H1 (cell line): ENCODE data around the gene GNG7. TPM values are rescaled to one million over a fixed set of nuclear protein-coding genes. Genes with fewer than 3 reads are reported as not detected.

Experiments
- CTCF ChIA-PET: fragments of 300-600 bp; sonication (Branson Sonifier 250); formaldehyde crosslinking; loops from one replicate; lab custom pipeline; 2021; ENCODE audit not compliant: partially characterized antibody; lab: Charles Lee
- POLR2A ChIA-PET: fragments of 300-600 bp; sonication (Branson Sonifier 250); formaldehyde crosslinking; loops from one replicate; lab custom pipeline; 2021; ENCODE audit warnings: inconsistent platforms; ENCODE audit not compliant: partially characterized antibody; lab: Charles Lee
- DNase-seq, 2 experiments: peaks; one replicate each; pipeline versions ENCODE4 v3.0.0 to v3.0.0-alpha.2; 2010 to 2022; ENCODE audit warnings: low spot score in 2 of 2, low read depth in 1 of 2, mixed read lengths in 1 of 2
- FAIRE-seq: peaks from 2 replicates; lab custom pipeline; 2011; peaks lifted over from hg19 to GRCh38; lab: Jason Lieb, UNC
- H2AFZ ChIP-seq: 2 replicates; pipeline ENCODE4 v1.8.1; 2012; ENCODE audit warnings: low read length, inconsistent platforms
- H2AK5ac ChIP-seq: 2 replicates; pipeline ENCODE4 v1.6.1; 2013; ENCODE audit warnings: low read depth, low read length
- H2BK120ac ChIP-seq: replicated peaks from 2 replicates; pipeline ENCODE3; 2013; ENCODE audit warnings: low read depth, low read length, inconsistent platforms
- H2BK12ac ChIP-seq: 2 replicates; pipeline ENCODE4 v1.6.1; 2013; ENCODE audit warnings: low read depth, low read length
- H2BK15ac ChIP-seq: 2 replicates; pipeline ENCODE4 v1.6.1; 2013; ENCODE audit warnings: low read length
- H2BK20ac ChIP-seq: 2 replicates; pipeline ENCODE4 v1.6.1; 2013; ENCODE audit warnings: low read length
- H2BK5ac ChIP-seq: 2 replicates; pipeline ENCODE4 v1.6.1; 2013; ENCODE audit warnings: low read depth, low read length
- H3K14ac ChIP-seq: 2 replicates; pipeline ENCODE4 v1.6.1; 2013; ENCODE audit warnings: inconsistent platforms; ENCODE audit not compliant: insufficient read length
- H3K18ac ChIP-seq: 2 replicates; pipeline ENCODE4 v1.6.1; 2013; ENCODE audit warnings: low read length; ENCODE audit errors: extremely low read depth
- H3K23ac ChIP-seq: 2 replicates; pipeline ENCODE4 v1.6.1; 2013; ENCODE audit warnings: inconsistent platforms; ENCODE audit not compliant: insufficient read length
- H3K23me2 ChIP-seq: 2 replicates; pipeline ENCODE4 v1.6.1; 2013; ENCODE audit warnings: low read depth, low read length
- H3K27ac ChIP-seq: 2 replicates; pipeline ENCODE4 v1.6.1; 2011; ENCODE audit warnings: low read depth, low read length, inconsistent platforms
- H3K27me3 ChIP-seq, 4 experiments: replicated peaks in 1 of 4; 1 replicate in 1 of 4; 2 replicates in 3 of 4; pipeline versions ENCODE4 v1.6.1 to v1.8.1; 2011 to 2013; ENCODE audit warnings: low read length in 3 of 4, mild to moderate bottlenecking in 3 of 4, inconsistent platforms in 2 of 4, mixed read lengths in 2 of 4, moderate library complexity in 1 of 4; ENCODE audit not compliant: control insufficient read depth in 3 of 4, insufficient read depth in 3 of 4; ENCODE audit errors: extremely low read depth in 1 of 4
- H3K36me3 ChIP-seq, 4 experiments: 2 replicates each; pipeline versions ENCODE4 v1.6.1 to v1.8.1; 2011 to 2013; ENCODE audit warnings: mild to moderate bottlenecking in 4 of 4, low read length in 3 of 4, moderate library complexity in 2 of 4, control low read depth in 1 of 4, inconsistent platforms in 1 of 4; ENCODE audit not compliant: insufficient read depth in 4 of 4, control insufficient read depth in 2 of 4
- H3K4ac ChIP-seq: replicated peaks from 2 replicates; pipeline ENCODE3; 2013; ENCODE audit warnings: low read length, low read depth, mixed read lengths, inconsistent platforms; ENCODE audit not compliant: insufficient read length
- H3K4me1 ChIP-seq, 4 experiments: replicated peaks in 1 of 4; 1 replicate in 1 of 4; 2 replicates in 3 of 4; pipeline versions ENCODE4 v1.6.1 to v1.8.1; 2011 to 2013; ENCODE audit warnings: low read length in 3 of 4, inconsistent platforms in 2 of 4, mixed read lengths in 1 of 4; ENCODE audit not compliant: insufficient read depth in 4 of 4, control insufficient read depth in 3 of 4
- H3K4me2 ChIP-seq, 2 experiments: 2 replicates each; pipeline versions ENCODE4 v1.6.1 to v1.8.1; 2011 to 2013; ENCODE audit warnings: low read depth in 2 of 2, low read length in 2 of 2, control low read depth in 1 of 2, inconsistent platforms in 1 of 2, mild to moderate bottlenecking in 1 of 2; ENCODE audit not compliant: insufficient read depth in 1 of 2
- H3K4me3 ChIP-seq, 4 experiments: fragments of 200-600, 300-600 bp in 1 of 4; sonication (generic), shearing (Covaris generic), sonication (Bioruptor Twin) in 1 of 4; 2 replicates each; pipeline versions ENCODE4 v1.5.1 to v1.8.1; 2011 to 2016; ENCODE audit warnings: low read length in 4 of 4, low read depth in 3 of 4, control low read depth in 2 of 4, inconsistent platforms in 2 of 4, mild to moderate bottlenecking in 2 of 4, mixed read lengths in 1 of 4, moderate library complexity in 1 of 4; ENCODE audit not compliant: insufficient read depth in 2 of 4; ENCODE audit errors: extremely low read depth in 1 of 4
- H3K56ac ChIP-seq: replicated peaks from 2 replicates; pipeline ENCODE3; 2013; ENCODE audit warnings: low read depth, mild to moderate bottlenecking, mixed read lengths, low read length, inconsistent platforms; ENCODE audit not compliant: insufficient read length
- H3K79me1 ChIP-seq: 2 replicates; pipeline ENCODE4 v1.6.1; 2013; ENCODE audit warnings: low read depth, low read length, control low read depth
- H3K79me2 ChIP-seq, 2 experiments: 2 replicates each; pipeline versions ENCODE4 v1.6.1 to v1.8.1; 2012 to 2013; ENCODE audit warnings: low read length in 2 of 2, mild to moderate bottlenecking in 2 of 2, inconsistent platforms in 1 of 2; ENCODE audit not compliant: insufficient read depth in 2 of 2, control insufficient read depth in 1 of 2
- H3K9ac ChIP-seq, 4 experiments: replicated peaks in 1 of 4; 1 replicate in 1 of 4; 2 replicates in 3 of 4; pipeline versions ENCODE4 v1.6.1 to v1.8.1; 2011 to 2013; ENCODE audit warnings: low read depth in 3 of 4, low read length in 3 of 4, control low read depth in 2 of 4, mild to moderate bottlenecking in 2 of 4, moderate library complexity in 2 of 4, inconsistent platforms in 1 of 4; ENCODE audit errors: extremely low read depth in 1 of 4
- H3K9me3 ChIP-seq, 2 experiments: 2 replicates each; pipeline versions ENCODE4 v1.6.1 to v1.8.1; 2012 to 2013; ENCODE audit warnings: mild to moderate bottlenecking in 2 of 2, moderate library complexity in 2 of 2, control low read depth in 1 of 2, inconsistent platforms in 1 of 2, low read depth in 1 of 2, low read length in 1 of 2, mixed read lengths in 1 of 2; ENCODE audit not compliant: insufficient read depth in 2 of 2
- H4K20me1 ChIP-seq, 2 experiments: replicated peaks in 1 of 2; 2 replicates each; pipeline versions ENCODE3 to v1.8.1; 2011 to 2013; ENCODE audit warnings: inconsistent platforms in 2 of 2, low read length in 2 of 2, mild to moderate bottlenecking in 1 of 2; ENCODE audit not compliant: insufficient read depth in 2 of 2, control insufficient read depth in 1 of 2
- H4K5ac ChIP-seq: 2 replicates; pipeline ENCODE4 v1.6.1; 2013; ENCODE audit warnings: low read length, low read depth, mixed read lengths, inconsistent platforms; ENCODE audit not compliant: insufficient read length
- H4K8ac ChIP-seq: 2 replicates; pipeline ENCODE4 v1.8.0; 2013; ENCODE audit warnings: mild to moderate bottlenecking, moderate library complexity, low read length, inconsistent platforms; ENCODE audit not compliant: insufficient read depth; ENCODE audit errors: extremely low read depth
- H4K91ac ChIP-seq: replicated peaks from 2 replicates; pipeline ENCODE3; 2013; ENCODE audit warnings: low read length, mixed read lengths, inconsistent platforms; ENCODE audit not compliant: insufficient read length
- BACH1 ChIP-seq: IDR thresholded peaks from 2 replicates; pipeline ENCODE4 v1.6.1; 2012; ENCODE audit warnings: low read length, improper control_type of control experiment
- FOSL1 ChIP-seq: IDR thresholded peaks from 2 replicates; pipeline ENCODE4 v1.6.1; 2011; ENCODE audit warnings: mild to moderate bottlenecking, low read depth, low read length, moderate library complexity; ENCODE audit not compliant: insufficient read depth
- JUN ChIP-seq: IDR thresholded peaks from 2 replicates; pipeline ENCODE4 v1.6.1; 2011; ENCODE audit warnings: low read depth, mild to moderate bottlenecking, improper control_type of control experiment, low read length
- KDM1A ChIP-seq: fragments of 200-600, 300-600 bp; sonication (generic); IDR thresholded peaks from 2 replicates; pipeline ENCODE4 v1.7.1; 2016; ENCODE audit warnings: mild to moderate bottlenecking, low read length, borderline replicate concordance
- NANOG ChIP-seq: IDR thresholded peaks from 2 replicates; pipeline ENCODE4 v1.6.1; 2011; ENCODE audit warnings: low read length, low read depth, mild to moderate bottlenecking, inconsistent platforms; ENCODE audit not compliant: insufficient read depth, poor library complexity, severe bottlenecking
- RAD21 ChIP-seq, 2 experiments: IDR thresholded peaks in 1 of 2; conservative IDR thresholded peaks in 1 of 2; 2 replicates each; pipeline ENCODE4 v1.6.1; 2011; ENCODE audit warnings: low read depth in 2 of 2, low read length in 2 of 2, improper control_type of control experiment in 1 of 2, inconsistent platforms in 1 of 2, mild to moderate bottlenecking in 1 of 2, moderate library complexity in 1 of 2
- WGBS, 2 experiments: shearing (Covaris generic) in 1 of 2; methylation state at CpG; one replicate each; pipeline versions ENCODE4 v1.1.6 to v1.1.7; 2013 to 2015; ENCODE audit warnings: low lambda C conversion rate in 2 of 2, mixed read lengths in 2 of 2, inconsistent platforms in 1 of 2, low coverage in 1 of 2, missing lambda C conversion rate in 1 of 2; ENCODE audit not compliant: insufficient replicate concordance in 2 of 2, insufficient coverage in 1 of 2, insufficient read length in 1 of 2; ENCODE audit errors: extremely low coverage in 1 of 2, missing lambda C conversion rate in 1 of 2; 5-methylcytosine and 5-hydroxymethylcytosine counted together
- polyA plus RNA-seq, 7 experiments: library from polyadenylated mRNA; depleted of rRNA in 3 of 7; stranded (reverse) in 5 of 7; unstranded in 2 of 7; fragments of >200 nt in 5 of 7; fragments of 200-250 nt in 2 of 7; gene quantifications; 1 replicate in 5 of 7; 2 replicates in 1 of 7; 4 replicates in 1 of 7; pipeline versions ENCODE4 v1.2.1 to v1.2.3, GENCODE V29; 2011 to 2013; ENCODE audit warnings: missing spikeins in 2 of 7, mixed read lengths in 2 of 7
- total RNA-seq: library from RNA; stranded (reverse); fragmentation: NEBNext Ultra II Directional; extraction: Animal tissue kit (Norgen Biotek cat#: 25700); gene quantifications from 2 replicates; pipeline ENCODE4 v1.2.1, GENCODE V29; 2021

Gene GNG7
- total and polyA plus RNA-seq, 2 of the 8 experiments (the other 6 are each of a cell fraction or from before 2014, with no cell fraction given), result 2.8 to 7.8 TPM

DNA sequence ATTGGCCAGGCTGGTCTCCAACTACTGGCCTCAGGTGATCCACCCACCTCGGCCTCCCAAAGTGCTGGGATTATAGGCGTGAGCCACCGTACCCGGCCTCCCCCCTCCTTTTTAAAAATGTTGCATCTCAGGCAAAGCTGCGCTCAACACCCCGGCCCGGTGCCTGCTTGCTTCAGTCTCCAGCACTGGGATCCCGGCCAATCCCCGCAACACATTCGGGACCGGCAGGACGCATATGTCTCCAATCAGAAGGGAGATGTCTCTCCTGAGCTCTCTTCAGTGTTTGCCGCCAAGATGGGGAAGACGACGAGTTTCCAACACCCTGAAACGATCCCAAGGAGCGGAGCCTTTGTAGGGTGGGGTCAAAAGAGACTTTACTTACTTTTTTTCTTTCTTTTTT is 16.1 kb downstream of the GNG7 start:
- H3K56ac ChIP-seq, result no peak overlapping the region
- H3K36me3 ChIP-seq, result no peaks in the 10 kb centered on the region; a peak in 1 of 8 replicates
- H4K20me1 ChIP-seq, result no peaks in the 10 kb centered on the region
- H3K4ac ChIP-seq, result no peak overlapping the region
- no peak overlapping the region for H2AFZ ChIP-seq
- no peak overlapping the region for H4K8ac ChIP-seq
- ChIA-PET POLR2A (interaction anchor here (1.2 to 1.5 kb wide), 2 partner anchors 12 to 15 kb away, joined by 3 to 6 read pairs; partner anchors contain the start of gene GNG7), CTCF (interaction anchor here (1.0 to 1.2 kb wide), 3 partner anchors 13 to 49 kb away, joined by 3 to 7 read pairs (median 3); no protein-coding TSS in a partner anchor)
- no peak for FAIRE-seq
- no peak overlapping the region for H2BK20ac ChIP-seq
- H2AK5ac ChIP-seq, result no peak overlapping the region
- no peak overlapping the region for H4K91ac ChIP-seq
- H3K14ac ChIP-seq, result no peak overlapping the region
- no peak overlapping the region for H3K4me3 ChIP-seq
- no peak overlapping the region for H2BK12ac ChIP-seq
- DNase-seq, result no peak
- no peaks in the 10 kb centered on the region for H3K9me3 ChIP-seq
- H3K4me1 ChIP-seq, result no peaks in the 10 kb centered on the region; a peak in 1 of 7 replicates
- no peak overlapping the region for H2BK5ac ChIP-seq
- 85% methylated on average over 15 of the region's 17 CpGs; no CpG with 5 or more reads in 1 of the 2 experiments for WGBS, 2 experiments
- H3K23me2 ChIP-seq, result no peaks in the 10 kb centered on the region
- H3K9ac ChIP-seq, result no peak overlapping the region
- no peak overlapping the region for H4K5ac ChIP-seq
- H3K27me3 ChIP-seq, result no peaks in the 10 kb centered on the region
- H3K79me2 ChIP-seq, result no peaks in the 10 kb centered on the region
- no peak overlapping the region for H3K27ac ChIP-seq
- H3K79me1 ChIP-seq, result no peaks in the 10 kb centered on the region
- no peak for TF ChIP-seq FOSL1
- TF ChIP-seq JUN, result no peak
- no peak for TF ChIP-seq BACH1
- no peak for TF ChIP-seq RAD21 (IDR thresholded peaks at IDR 0.05 in 1 of 2, conservative IDR thresholded peaks at IDR 0.05 in 1 of 2; ENCODE audit: low read depth in 2 of 2, low read length in 2 of 2)
- no peak for TF ChIP-seq NANOG
- no peak for TF ChIP-seq KDM1A
- TF ChIP-seq, all 59 proteins: peak for 0
- no peak overlapping the region for H3K23ac ChIP-seq
- no peak overlapping the region for H2BK15ac ChIP-seq
- no peak overlapping the region for H3K4me2 ChIP-seq
- H2BK120ac ChIP-seq, result no peak overlapping the region
- no peak overlapping the region for H3K18ac ChIP-seq
